Measurements from ENCODE around the gene MACF1. TPM values are rescaled to one million over a fixed set of nuclear protein-coding genes. Genes with fewer than 3 reads are reported as not detected.
A peak's percentile ranks its signal among the peaks of the same experiment; 100 is the strongest.

The MACF1 gene
- total and polyA plus RNA-seq, 7 donors: 38.9 to 162 (median 71.4) TPM

GRCh38 chr1:39406533-39407450 lies 202.3 kb downstream of the MACF1 start:
- TF ChIP-seq CTCF (IDR thresholded peaks at IDR 0.05): no peak
- H3K27me3 ChIP-seq (ENCODE audit: insufficient read depth in 3 of 3, low read length in 2 of 3): no peaks in the 10 kb centered on the region
- 72 to 88% (median 73%) methylated on average over 7 of the region's 7 CpGs for WGBS, 3 donors
- H3K36me3 ChIP-seq (ENCODE audit: insufficient read depth in 1 of 2, low read depth in 1 of 2): peaks cover 0 to 2% of the 10 kb centered on the region in 2 donors
- no peaks in the 10 kb centered on the region for H3K9me3 ChIP-seq
- intact Hi-C loops (cut with DNase I): no loop called here
- no peak overlapping the region for H3K4me3 ChIP-seq
- peak overlapping the region; percentile 87 for H3K27ac ChIP-seq
- ATAC-seq: no peak
- peaks cover 48% of the 10 kb centered on the region for H3K4me1 ChIP-seq
- no peak for DNase-seq

DNA sequence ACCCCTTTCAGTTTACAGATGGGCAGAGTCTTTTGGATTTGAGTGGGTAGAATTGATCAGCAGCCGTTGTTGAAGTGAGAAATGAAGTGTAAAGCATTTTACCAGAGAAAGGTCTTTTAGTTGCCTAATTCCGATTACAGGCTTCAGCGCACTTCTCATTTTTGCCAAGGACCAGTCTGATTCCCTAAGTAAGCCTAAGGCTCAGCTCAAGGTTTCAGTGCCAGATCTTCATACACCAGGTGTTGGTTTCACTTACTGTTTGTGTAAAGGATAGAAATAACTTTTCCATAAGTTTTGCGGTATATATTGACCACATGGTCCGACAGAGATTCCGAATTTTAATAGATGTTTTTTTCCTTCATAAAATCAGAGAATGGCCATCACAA lies 203.0 kb downstream of the MACF1 start:
- Histone ChIP-seq H3K36me3 (ENCODE audit: insufficient read depth in 1 of 2, low read depth in 1 of 2) (peaks cover 0 to 9% of the 10 kb centered on the region in 2 donors), H3K4me3 (peak overlapping the region; percentile 84), H3K27me3 (ENCODE audit: insufficient read depth in 3 of 3, low read length in 2 of 3) (no peaks in the 10 kb centered on the region), H3K9me3 (no peaks in the 10 kb centered on the region), H3K4me1 (peaks cover 55% of the 10 kb centered on the region), H3K27ac (peak overlapping the region; percentile 87)
- DNase-seq (no peak), ATAC-seq (no peak)
- TF ChIP-seq CTCF (IDR thresholded peaks at IDR 0.05): no peak
- 29 to 42% (median 35%) methylated on average over 6 of the region's 6 CpGs for WGBS, 3 donors
- intact Hi-C loops (cut with DNase I): no loop called here

DNA sequence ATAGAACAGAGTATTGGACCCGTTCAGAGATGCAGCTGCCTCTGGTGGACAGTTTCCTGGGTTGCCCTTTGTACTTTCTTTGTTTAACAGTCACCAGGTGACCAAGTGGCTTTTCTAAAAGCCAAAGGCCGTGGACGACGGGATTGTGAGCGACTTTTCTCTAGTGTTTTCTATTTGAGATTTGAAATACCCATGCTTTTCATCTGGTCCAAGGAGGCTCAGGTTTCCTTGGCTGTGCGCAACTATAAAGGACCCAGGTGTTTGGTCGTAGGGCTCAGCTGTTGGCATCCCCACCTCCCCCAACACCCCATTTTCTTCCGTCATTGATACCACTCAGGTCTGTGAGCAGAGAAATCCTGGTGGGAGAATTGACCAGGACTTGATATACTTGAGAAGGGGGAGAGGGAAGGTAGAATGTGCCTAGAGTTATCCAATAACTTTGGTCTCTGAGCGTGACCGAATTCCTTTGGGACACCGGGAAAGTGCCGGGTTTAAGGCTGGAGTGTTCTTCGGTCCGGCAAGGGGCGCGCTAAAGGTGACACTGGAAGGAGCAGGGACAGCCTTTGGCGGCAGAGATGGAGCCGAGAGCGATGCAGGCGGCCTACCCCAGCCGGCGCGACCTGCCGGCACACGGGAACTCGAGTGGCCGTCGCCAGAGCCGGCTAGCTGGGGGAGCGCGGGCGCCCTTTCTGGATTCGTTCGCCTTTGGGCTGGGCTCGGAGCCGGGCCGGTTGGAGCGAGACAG lies 203.6 kb downstream of the MACF1 start:
- WGBS, 3 donors: 4 to 6% (median 6%) methylated on average over 31 to 38 of the region's 38 CpGs
- intact Hi-C loops (cut with DNase I): no loop called here
- H3K4me3 ChIP-seq: peak overlapping the region; percentile 84
- peaks cover 60% of the 10 kb centered on the region for H3K4me1 ChIP-seq
- peak overlapping the region; percentile 87 for H3K27ac ChIP-seq
- ATAC-seq (no peak), DNase-seq (no peak)
- H3K27me3 ChIP-seq (ENCODE audit: insufficient read depth in 3 of 3, low read length in 2 of 3): no peaks in the 10 kb centered on the region
- no peaks in the 10 kb centered on the region for H3K9me3 ChIP-seq
- H3K36me3 ChIP-seq (ENCODE audit: insufficient read depth in 1 of 2, low read depth in 1 of 2): peaks cover 0 to 14% of the 10 kb centered on the region in 2 donors
- TF ChIP-seq CTCF (IDR thresholded peaks at IDR 0.05): no peak

DNA sequence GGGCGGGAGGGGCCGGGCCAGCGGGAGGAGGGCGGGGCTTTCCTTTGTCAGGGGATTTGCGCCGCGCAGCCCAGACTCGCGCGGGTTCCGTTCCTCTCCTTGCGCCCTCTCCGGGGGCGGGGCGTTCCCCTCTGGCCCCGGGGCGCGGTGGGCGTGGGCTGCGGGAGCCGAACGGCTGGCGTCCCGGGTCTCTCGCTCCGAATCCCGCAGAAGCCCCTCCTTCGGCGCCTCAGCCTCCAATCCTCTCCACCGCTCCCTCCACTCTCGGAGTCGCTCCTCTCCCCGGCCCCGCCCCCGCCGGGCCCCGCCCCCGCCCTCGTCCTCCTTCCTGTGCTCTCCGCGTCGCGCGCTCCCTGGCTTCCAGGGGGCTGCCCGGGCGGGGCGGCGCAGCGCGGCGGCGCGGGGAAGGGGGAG lies 204.2 kb downstream of the MACF1 start:
- Histone ChIP-seq H3K36me3 (ENCODE audit: insufficient read depth in 1 of 2, low read depth in 1 of 2) (peaks cover 0 to 14% of the 10 kb centered on the region in 2 donors), H3K27ac (peak overlapping the region; percentile 87), H3K9me3 (no peaks in the 10 kb centered on the region), H3K27me3 (ENCODE audit: insufficient read depth in 3 of 3, low read length in 2 of 3) (no peaks in the 10 kb centered on the region), H3K4me3 (peak overlapping the region; percentile 84), H3K4me1 (peaks cover 60% of the 10 kb centered on the region)
- DNase-seq (peak; percentile 97 to 98), ATAC-seq (peak; percentile 90 to 92 (median 90))
- intact Hi-C loops (cut with DNase I): no loop called here
- no peak for TF ChIP-seq CTCF (IDR thresholded peaks at IDR 0.05)
- WGBS, 3 donors: 0 to 1% (median 1%) methylated on average over 18 to 53 of the region's 53 CpGs
